GM23338 (cell line): ENCODE results near the gene TIMP3. TPM values are rescaled to one million over a fixed set of nuclear protein-coding genes. Genes with fewer than 3 reads are reported as not detected.

Experiments used
- ATAC-seq: fragments of 200-7000 bp; cut with Tn5 transposase; 3 replicates; pipeline ENCODE4 v1.9.1; 2020
- DNase-seq: peaks from one replicate; pipeline ENCODE4 v3.0.0-alpha.2; 2015; ENCODE audit warnings: low spot score
- H2AFZ ChIP-seq: fragments of 200-600 bp; sonication (generic); 2 replicates; pipeline ENCODE4 v1.8.0; 2016; ENCODE audit warnings: antibody characterized with exemption, mild to moderate bottlenecking, moderate library complexity
- H3F3A ChIP-seq: fragments of 200-600 bp; sonication (generic); replicated peaks from 2 replicates; pipeline ENCODE4 v1.8.0; 2017; ENCODE audit warnings: antibody characterized with exemption, mixed run types, low read depth
- H3K27ac ChIP-seq: fragments of 200-600 bp; sonication (generic); 2 replicates; pipeline ENCODE4 v1.6.1; 2016; ENCODE audit warnings: low read depth
- H3K27me3 ChIP-seq: fragments of 200-600 bp; sonication (generic); 2 replicates; pipeline ENCODE4 v1.8.0; 2016; ENCODE audit warnings: mild to moderate bottlenecking, mixed run types, moderate library complexity; ENCODE audit not compliant: insufficient read depth
- H3K36me3 ChIP-seq: fragments of 200-600 bp; sonication (generic); 2 replicates; pipeline ENCODE4 v1.8.0; 2016; ENCODE audit warnings: mild to moderate bottlenecking; ENCODE audit not compliant: insufficient read depth
- H3K4me1 ChIP-seq: fragments of 200-600 bp; sonication (generic); 2 replicates; pipeline ENCODE4 v1.8.0; 2016; ENCODE audit warnings: mild to moderate bottlenecking, moderate library complexity; ENCODE audit not compliant: insufficient read depth
- H3K4me2 ChIP-seq: fragments of 200-600 bp; sonication (generic); 2 replicates; pipeline ENCODE4 v1.7.1; 2017; ENCODE audit warnings: mixed run types
- H3K4me3 ChIP-seq: fragments of 200-600 bp; sonication (generic); 2 replicates; pipeline ENCODE4 v1.6.1; 2016; ENCODE audit warnings: mixed run types
- H3K79me2 ChIP-seq: fragments of 200-600 bp; sonication (generic); replicated peaks from 2 replicates; pipeline ENCODE4 v1.8.0; 2017; ENCODE audit warnings: mild to moderate bottlenecking; ENCODE audit not compliant: insufficient read depth
- H3K9me2 ChIP-seq: fragments of 200-600 bp; sonication (generic); 2 replicates; pipeline ENCODE4 v1.8.0; 2017; ENCODE audit not compliant: insufficient read depth
- H4K20me1 ChIP-seq: fragments of 200-600 bp; sonication (generic); replicated peaks from 2 replicates; pipeline ENCODE4 v1.8.0; 2017; ENCODE audit warnings: mild to moderate bottlenecking; ENCODE audit not compliant: insufficient read depth
- H3K27ac Mint-ChIP-seq: 2 replicates; pipeline ENCODE4 v1.8.0; 2020; ENCODE audit warnings: inconsistent platforms, mild to moderate bottlenecking, moderate library complexity, mixed read lengths
- H3K27me3 Mint-ChIP-seq: 3 replicates; pipeline ENCODE4 v1.8.0; 2022; ENCODE audit warnings: low read depth, mild to moderate bottlenecking, moderate library complexity, mixed read lengths, inconsistent platforms; ENCODE audit not compliant: insufficient read depth, poor library complexity
- H3K36me3 Mint-ChIP-seq: 3 replicates; pipeline ENCODE4 v1.8.0; 2021; ENCODE audit warnings: low read depth, mild to moderate bottlenecking, inconsistent platforms, moderate library complexity, mixed read lengths
- H3K4me1 Mint-ChIP-seq: 3 replicates; pipeline ENCODE4 v1.8.0; 2020; ENCODE audit warnings: mild to moderate bottlenecking, inconsistent platforms, mixed read lengths
- H3K4me3 Mint-ChIP-seq: 3 replicates; pipeline ENCODE4 v1.8.0; 2021; ENCODE audit warnings: moderate library complexity, mild to moderate bottlenecking, inconsistent platforms, mixed read lengths
- H3K9me3 Mint-ChIP-seq: 3 replicates; pipeline ENCODE4 v1.8.0; 2020; ENCODE audit warnings: moderate library complexity, mild to moderate bottlenecking, inconsistent platforms, mixed read lengths
- CREB1 ChIP-seq: fragments of 250-450 bp; sonication (Bioruptor Pico); IDR thresholded peaks from 2 replicates; pipeline ENCODE4 v1.5.0; 2020; ENCODE audit warnings: low read depth, mild to moderate bottlenecking, moderate library complexity
- CTCF ChIP-seq, 2 experiments: fragments of 200-600 bp in 1 of 2; sonication (generic) in 1 of 2; conservative IDR thresholded peaks; 2 replicates each; pipeline versions ENCODE4 v1.5.1 to v1.6.1; 2016 to 2017; ENCODE audit warnings: antibody characterized with exemption in 2 of 2, low read depth in 2 of 2, mild to moderate bottlenecking in 2 of 2, moderate library complexity in 1 of 2
- ETS1 ChIP-seq: IDR thresholded peaks from 2 replicates; pipeline ENCODE4 v1.6.1; 2016; ENCODE audit warnings: antibody characterized with exemption
- EZH2 ChIP-seq: fragments of 200-600 bp; sonication (generic); IDR thresholded peaks from one replicate; pipeline ENCODE4 v1.8.0; 2017; ENCODE audit warnings: antibody characterized with exemption, mild to moderate bottlenecking, low read depth; ENCODE audit not compliant: unreplicated experiment
- EZH2phosphoT487 ChIP-seq: fragments of 200-600 bp; sonication (generic); IDR thresholded peaks from one replicate; pipeline ENCODE4 v1.8.1; 2018; ENCODE audit warnings: antibody characterized with exemption; ENCODE audit not compliant: unreplicated experiment
- JUNB ChIP-seq: IDR thresholded peaks from one replicate; pipeline ENCODE4 v1.6.1; 2016; ENCODE audit warnings: antibody characterized with exemption; ENCODE audit not compliant: unreplicated experiment
- NANOG ChIP-seq: IDR thresholded peaks from 2 replicates; pipeline ENCODE4 v1.6.1; 2016; ENCODE audit warnings: antibody characterized with exemption, borderline replicate concordance
- POLR2AphosphoS5 ChIP-seq: IDR thresholded peaks from 2 replicates; pipeline ENCODE4 v1.6.1; 2016; ENCODE audit warnings: antibody characterized with exemption, low read depth
- STAT1 ChIP-seq: IDR thresholded peaks from one replicate; pipeline ENCODE4 v1.6.1; 2016; ENCODE audit warnings: antibody characterized with exemption; ENCODE audit not compliant: unreplicated experiment
- ZNF114 ChIP-seq: fragments of 250-450 bp; sonication (Bioruptor Pico); IDR thresholded peaks from 2 replicates; pipeline ENCODE4 v1.5.0; 2020; ENCODE audit warnings: mild to moderate bottlenecking, moderate library complexity
- ZNF331 ChIP-seq: fragments of 250-450 bp; sonication (Bioruptor Pico); IDR thresholded peaks from 2 replicates; pipeline ENCODE4 v1.5.0; 2020; ENCODE audit warnings: low read depth, mild to moderate bottlenecking, moderate library complexity
- ZNF462 ChIP-seq: fragments of 250-450 bp; sonication (Bioruptor Pico); IDR thresholded peaks from 2 replicates; pipeline ENCODE4 v1.5.0; 2020; ENCODE audit warnings: mild to moderate bottlenecking, moderate library complexity
- polyA plus RNA-seq: library from polyadenylated mRNA; unstranded; fragments of >200 nt; fragmentation: Nextera tagmentation; extraction: Ambion mirVana; gene quantifications from 2 replicates; pipeline ENCODE4 v1.2.1, GENCODE V29; 2016
- total RNA-seq: library from RNA; depleted of rRNA; stranded (reverse); fragments of >200 nt; shearing (Covaris generic); gene quantifications from 2 replicates; pipeline ENCODE4 v1.2.3, GENCODE V29; 2014

Gene TIMP3
- total and polyA plus RNA-seq, 2 experiments from 2014 or later, result 1.4 to 4.3 TPM

- TF ChIP-seq CTCF (conservative IDR thresholded peaks at IDR 0.05; ENCODE audit: low read depth in 2 of 2), result no peak
- no peak for TF ChIP-seq CREB1
- TF ChIP-seq POLR2AphosphoS5, result no peak
- TF ChIP-seq STAT1, result no peak
These were observed 3.2 kb downstream of the TIMP3 start (continued) for GRCh38 chr22:32804531-32805360.

GRCh38 chr22:32805361-32805881, 3.9 kb downstream of the TIMP3 start:
- H3K27ac ChIP-seq, result no peak overlapping the region
- peaks cover 31% of the 10 kb centered on the region for H3K27me3 ChIP-seq
- Mint-ChIP-seq H3K9me3 (no peaks in the 10 kb centered on the region), H3K4me3 (no peak overlapping the region; the same call in 2 of the 3 replicates), H3K4me1 (peaks cover 52% of the 10 kb centered on the region), H3K36me3 (no peaks in the 10 kb centered on the region), H3K27ac (no peak overlapping the region), H3K27me3 (peaks cover 38% of the 10 kb centered on the region)
- H3K79me2 ChIP-seq, result peaks cover 3% of the 10 kb centered on the region; the same call in 1 of the 2 replicates
- H3K9me2 ChIP-seq, result no peaks in the 10 kb centered on the region
- H3K4me3 ChIP-seq, result no peak overlapping the region
- ATAC-seq (no peak), DNase-seq (no peak)
- no peak overlapping the region for H2AFZ ChIP-seq
- H4K20me1 ChIP-seq, result peaks cover 40% of the 10 kb centered on the region
- H3F3A ChIP-seq, result no peaks in the 10 kb centered on the region
- H3K36me3 ChIP-seq, result no peaks in the 10 kb centered on the region
- peaks cover 31% of the 10 kb centered on the region for H3K4me1 ChIP-seq
- no peak overlapping the region for H3K4me2 ChIP-seq
- TF ChIP-seq ZNF462 (CRISPR knock-in tag), result no peak
- TF ChIP-seq STAT1, result no peak
- TF ChIP-seq JUNB, result no peak
- TF ChIP-seq EZH2, result no peak
- no peak for TF ChIP-seq ETS1
- TF ChIP-seq CTCF (conservative IDR thresholded peaks at IDR 0.05; ENCODE audit: low read depth in 2 of 2), result no peak
- TF ChIP-seq POLR2AphosphoS5, result no peak
- TF ChIP-seq CREB1, result no peak
- TF ChIP-seq NANOG, result no peak
- no peak for TF ChIP-seq ZNF114 (CRISPR knock-in tag)
- TF ChIP-seq EZH2phosphoT487, result no peak
- TF ChIP-seq ZNF331 (CRISPR knock-in tag), result no peak
